ENCODE measurements around the gene GRM7. TPM values are rescaled to one million over a fixed set of nuclear protein-coding genes. Genes with fewer than 3 reads are reported as not detected.

The GRM7 gene
- total RNA-seq, 3 donors from 2014 or later: not detected

DNA sequence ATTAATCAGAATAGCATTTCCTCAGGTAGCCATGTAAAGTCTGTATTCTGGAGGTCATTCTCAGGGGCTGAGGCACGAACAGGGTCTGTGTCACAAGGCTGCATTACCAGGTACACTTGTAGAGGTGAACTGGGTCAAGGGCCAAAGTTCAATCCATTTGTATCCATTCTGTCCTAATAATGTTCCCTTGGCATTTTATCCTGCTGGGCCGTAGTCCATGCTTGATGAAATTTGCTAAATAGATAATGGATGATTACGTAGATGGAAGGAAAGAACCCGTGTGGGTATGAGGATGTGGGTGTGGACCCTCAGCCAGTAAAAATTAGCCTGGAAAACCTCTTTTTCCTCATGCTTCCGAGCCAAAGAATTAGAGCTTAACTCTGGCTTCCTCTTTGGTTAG lies 785.9 kb downstream of the GRM7 start:
- H3K4me1 Mint-ChIP-seq (ENCODE audit: low read depth): no peaks in the 10 kb centered on the region
- no peaks in the 10 kb centered on the region for H3K9me3 Mint-ChIP-seq
- ATAC-seq: no peak
- no peak for DNase-seq
- H3K36me3 Mint-ChIP-seq (ENCODE audit: insufficient read depth): no peaks in the 10 kb centered on the region
- H3K4me3 Mint-ChIP-seq: no peak overlapping the region
- no peaks in the 10 kb centered on the region for H3K27me3 Mint-ChIP-seq (ENCODE audit: low read depth)

GRCh38 chr3:7650466-7650865 lies 789.6 kb downstream of the GRM7 start:
- Mint-ChIP-seq H3K27me3 (ENCODE audit: low read depth) (no peaks in the 10 kb centered on the region), H3K36me3 (ENCODE audit: insufficient read depth) (no peaks in the 10 kb centered on the region), H3K4me1 (ENCODE audit: low read depth) (no peaks in the 10 kb centered on the region), H3K4me3 (no peak overlapping the region), H3K9me3 (no peaks in the 10 kb centered on the region)
- ATAC-seq (no peak), DNase-seq (no peak)

DNA sequence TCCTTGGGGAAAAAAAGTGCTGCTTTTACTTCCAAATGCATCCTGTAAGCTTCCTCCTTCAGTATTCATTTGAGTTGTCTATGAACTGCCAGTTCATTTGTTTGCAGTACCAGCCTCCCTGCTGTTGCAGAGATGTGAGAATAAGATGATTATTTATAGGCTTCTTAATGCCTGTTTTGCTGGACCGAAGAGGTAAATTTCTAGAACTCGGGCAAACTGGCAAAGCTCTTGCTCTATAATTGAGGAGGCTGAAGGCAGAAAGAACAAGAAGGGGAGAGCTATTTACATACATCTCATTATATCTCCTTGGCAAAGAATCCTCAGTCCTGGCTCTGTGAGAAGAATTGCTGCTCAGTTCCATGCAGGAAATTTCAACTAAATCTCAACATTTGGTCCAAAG lies 790.4 kb downstream of the GRM7 start:
- H3K4me1 Mint-ChIP-seq (ENCODE audit: low read depth): no peaks in the 10 kb centered on the region
- DNase-seq (no peak), ATAC-seq (no peak)
- H3K4me3 Mint-ChIP-seq: no peak overlapping the region
- no peaks in the 10 kb centered on the region for H3K27me3 Mint-ChIP-seq (ENCODE audit: low read depth)
- H3K9me3 Mint-ChIP-seq: no peaks in the 10 kb centered on the region
- H3K36me3 Mint-ChIP-seq (ENCODE audit: insufficient read depth): no peaks in the 10 kb centered on the region

GRCh38 chr3:7657214-7658112 lies 796.5 kb downstream of the GRM7 start:
- DNase-seq (no peak), ATAC-seq (no peak)
- Mint-ChIP-seq H3K4me3 (no peak overlapping the region), H3K9me3 (no peaks in the 10 kb centered on the region), H3K27me3 (ENCODE audit: low read depth) (no peaks in the 10 kb centered on the region), H3K4me1 (ENCODE audit: low read depth) (no peaks in the 10 kb centered on the region), H3K36me3 (ENCODE audit: insufficient read depth) (no peaks in the 10 kb centered on the region)

- no peak for ATAC-seq
Observed at GRCh38 chr3:7658294-7658693, 797.4 kb downstream of the GRM7 start.

DNA sequence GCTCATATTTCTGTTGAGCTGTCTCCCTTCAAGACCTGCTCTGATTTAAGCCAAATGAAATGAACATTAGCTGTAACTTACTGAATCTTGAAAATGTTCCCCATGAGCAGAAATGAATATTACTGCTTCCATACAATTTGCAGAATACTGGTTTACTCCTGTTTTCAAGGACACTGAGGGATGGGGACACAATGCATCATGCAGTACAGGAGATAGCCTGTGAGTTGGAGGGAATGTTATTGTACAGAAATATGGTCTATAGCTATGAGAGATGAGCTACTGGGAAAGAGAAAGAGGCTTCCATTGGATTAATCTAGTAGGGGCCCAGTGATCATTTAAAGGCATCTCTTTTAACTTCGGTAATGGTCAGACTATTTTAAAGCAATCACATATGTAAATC lies 798.2 kb downstream of the GRM7 start:
- DNase-seq (no peak), ATAC-seq (no peak)
- no peaks in the 10 kb centered on the region for H3K9me3 Mint-ChIP-seq
- H3K4me3 Mint-ChIP-seq: no peak overlapping the region
- no peaks in the 10 kb centered on the region for H3K36me3 Mint-ChIP-seq (ENCODE audit: insufficient read depth)
- H3K27me3 Mint-ChIP-seq (ENCODE audit: low read depth): no peaks in the 10 kb centered on the region
- no peaks in the 10 kb centered on the region for H3K4me1 Mint-ChIP-seq (ENCODE audit: low read depth)

More at GRCh38 chr3:7658294-7658693, 797.4 kb downstream of the GRM7 start:
- no peak overlapping the region for H3K4me3 Mint-ChIP-seq
- H3K36me3 Mint-ChIP-seq (ENCODE audit: insufficient read depth): no peaks in the 10 kb centered on the region
- no peaks in the 10 kb centered on the region for H3K27me3 Mint-ChIP-seq (ENCODE audit: low read depth)
- no peaks in the 10 kb centered on the region for H3K9me3 Mint-ChIP-seq
- no peaks in the 10 kb centered on the region for H3K4me1 Mint-ChIP-seq (ENCODE audit: low read depth)
- DNase-seq: no peak

DNA sequence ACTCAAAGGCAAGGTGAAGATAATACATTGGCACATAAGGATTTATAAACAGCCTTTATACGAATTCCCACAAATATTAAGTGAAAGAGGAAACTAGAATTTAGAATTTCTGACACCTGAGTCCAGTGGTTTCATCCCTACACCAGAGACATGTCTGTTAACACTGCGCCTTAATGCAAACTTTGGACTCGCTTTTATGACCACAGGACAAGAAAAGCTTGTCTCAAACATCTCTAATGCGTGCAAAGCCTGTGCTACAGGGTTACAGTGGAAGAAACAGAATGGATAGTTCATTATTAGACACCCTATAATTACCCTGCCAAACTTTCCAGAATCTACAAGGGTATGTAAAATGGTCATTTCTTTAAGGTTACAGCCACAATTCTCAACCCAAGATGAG lies 802.9 kb downstream of the GRM7 start:
- ATAC-seq (no peak), DNase-seq (no peak)
- H3K36me3 Mint-ChIP-seq (ENCODE audit: insufficient read depth): no peaks in the 10 kb centered on the region
- H3K27me3 Mint-ChIP-seq (ENCODE audit: low read depth): no peaks in the 10 kb centered on the region
- H3K4me1 Mint-ChIP-seq (ENCODE audit: low read depth): no peaks in the 10 kb centered on the region
- H3K9me3 Mint-ChIP-seq: no peaks in the 10 kb centered on the region
- no peak overlapping the region for H3K4me3 Mint-ChIP-seq

GRCh38 chr3:7667774-7668173 lies 806.9 kb downstream of the GRM7 start:
- Mint-ChIP-seq H3K4me3 (no peak overlapping the region), H3K27me3 (ENCODE audit: low read depth) (peaks cover 2% of the 10 kb centered on the region), H3K36me3 (ENCODE audit: insufficient read depth) (no peaks in the 10 kb centered on the region), H3K4me1 (ENCODE audit: low read depth) (no peaks in the 10 kb centered on the region), H3K9me3 (no peaks in the 10 kb centered on the region)
- ATAC-seq: no peak
- DNase-seq: no peak

DNA sequence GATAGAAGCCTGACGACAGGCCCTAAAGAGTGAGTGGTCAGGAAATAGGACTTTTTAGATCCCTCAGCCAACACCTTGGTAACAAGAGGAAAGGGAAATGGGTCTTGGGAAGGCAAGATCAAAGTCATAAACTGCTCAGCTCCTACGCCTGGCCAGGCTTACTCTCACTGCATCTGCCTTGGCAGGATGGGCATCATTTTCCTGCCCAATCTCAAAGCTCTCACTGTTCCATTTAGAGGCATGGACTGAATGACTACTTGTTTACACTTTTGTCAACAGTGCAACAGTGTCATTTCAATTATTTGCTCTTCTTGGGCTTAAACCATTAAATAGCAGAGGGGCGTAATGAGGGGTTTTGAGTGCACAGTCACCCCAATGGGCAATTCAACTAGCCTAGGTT lies 808.7 kb downstream of the GRM7 start:
- Mint-ChIP-seq H3K27me3 (ENCODE audit: low read depth) (peaks cover 2% of the 10 kb centered on the region), H3K9me3 (no peaks in the 10 kb centered on the region), H3K4me3 (no peak overlapping the region), H3K36me3 (ENCODE audit: insufficient read depth) (no peaks in the 10 kb centered on the region), H3K4me1 (ENCODE audit: low read depth) (no peaks in the 10 kb centered on the region)
- no peak for ATAC-seq
- no peak for DNase-seq

- DNase-seq (no peak), ATAC-seq (no peak)
- Mint-ChIP-seq H3K36me3 (ENCODE audit: insufficient read depth) (no peaks in the 10 kb centered on the region), H3K4me1 (ENCODE audit: low read depth) (no peaks in the 10 kb centered on the region), H3K27me3 (ENCODE audit: low read depth) (no peaks in the 10 kb centered on the region), H3K9me3 (no peaks in the 10 kb centered on the region), H3K4me3 (no peak overlapping the region)
Observed at GRCh38 chr3:7678521-7678920, 817.6 kb downstream of the GRM7 start.

DNA sequence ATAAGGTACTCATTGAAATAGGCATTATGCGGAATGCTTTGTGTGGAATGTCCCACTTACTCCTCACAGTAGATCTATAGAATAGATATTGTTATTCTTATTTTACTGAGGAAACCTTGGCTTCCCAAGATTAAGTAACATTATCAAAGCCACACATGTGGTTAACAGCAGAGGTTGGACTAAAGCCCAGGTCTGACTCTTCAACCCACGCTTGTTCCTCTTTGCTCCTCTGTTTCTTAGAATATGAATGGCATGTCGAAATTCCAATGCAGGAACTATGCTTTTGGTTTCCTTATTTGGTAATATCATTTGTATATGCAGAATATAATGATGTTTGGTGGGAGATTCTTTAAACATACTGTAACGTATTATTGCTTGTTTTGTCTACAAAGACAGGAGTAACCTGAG lies 821.9 kb downstream of the GRM7 start:
- no peaks in the 10 kb centered on the region for H3K36me3 Mint-ChIP-seq (ENCODE audit: insufficient read depth)
- DNase-seq: no peak
- no peak for ATAC-seq
- H3K4me1 Mint-ChIP-seq (ENCODE audit: low read depth): no peaks in the 10 kb centered on the region
- H3K9me3 Mint-ChIP-seq: peaks cover 6% of the 10 kb centered on the region
- H3K4me3 Mint-ChIP-seq: no peak overlapping the region
- H3K27me3 Mint-ChIP-seq (ENCODE audit: low read depth): no peaks in the 10 kb centered on the region

GRCh38 chr3:7683426-7683825 lies 822.5 kb downstream of the GRM7 start:
- Mint-ChIP-seq H3K4me3 (no peak overlapping the region), H3K27me3 (ENCODE audit: low read depth) (no peaks in the 10 kb centered on the region), H3K36me3 (ENCODE audit: insufficient read depth) (no peaks in the 10 kb centered on the region)

GRCh38 chr3:7684182-7684715 lies 823.3 kb downstream of the GRM7 start:
- H3K4me3 Mint-ChIP-seq: no peak overlapping the region

More at GRCh38 chr3:7683426-7683825, 822.5 kb downstream of the GRM7 start:
- Mint-ChIP-seq H3K4me1 (ENCODE audit: low read depth) (no peaks in the 10 kb centered on the region), H3K9me3 (peaks cover 7% of the 10 kb centered on the region)
- ATAC-seq: no peak
- no peak for DNase-seq

GRCh38 chr3:7687428-7688147 lies 826.7 kb downstream of the GRM7 start:
- peaks cover 3% of the 10 kb centered on the region for H3K27me3 Mint-ChIP-seq (ENCODE audit: low read depth)
- DNase-seq: no peak
- no peak overlapping the region for H3K4me3 Mint-ChIP-seq
- H3K36me3 Mint-ChIP-seq (ENCODE audit: insufficient read depth): no peaks in the 10 kb centered on the region
- peaks cover 7% of the 10 kb centered on the region for H3K9me3 Mint-ChIP-seq
- H3K4me1 Mint-ChIP-seq (ENCODE audit: low read depth): no peaks in the 10 kb centered on the region
- ATAC-seq: no peak

More at GRCh38 chr3:7684182-7684715, 823.3 kb downstream of the GRM7 start:
- no peaks in the 10 kb centered on the region for H3K4me1 Mint-ChIP-seq (ENCODE audit: low read depth)
- DNase-seq (no peak), ATAC-seq (no peak)
- H3K36me3 Mint-ChIP-seq (ENCODE audit: insufficient read depth): no peaks in the 10 kb centered on the region
- H3K27me3 Mint-ChIP-seq (ENCODE audit: low read depth): no peaks in the 10 kb centered on the region
- H3K9me3 Mint-ChIP-seq: peaks cover 7% of the 10 kb centered on the region

GRCh38 chr3:7692866-7693265 lies 832.0 kb downstream of the GRM7 start:
- Mint-ChIP-seq H3K36me3 (ENCODE audit: insufficient read depth) (no peaks in the 10 kb centered on the region), H3K27me3 (ENCODE audit: low read depth) (peaks cover 3% of the 10 kb centered on the region), H3K4me3 (no peak overlapping the region), H3K9me3 (peaks cover under 1% of the 10 kb centered on the region), H3K4me1 (ENCODE audit: low read depth) (no peaks in the 10 kb centered on the region)
- DNase-seq: no peak
- ATAC-seq: no peak

Measured in activated T-cell treated with anti-CD3 and anti-CD28 coated beads, Interleukin-2, amount 50 U/mL, for 4 hours (primary cell).